ENCODE measurements around the gene MAP2K5.

MAP2K5 gene

GRCh38 chr15:67575039-67575502, 32.6 kb downstream of the MAP2K5 start:
- TF ChIP-seq ZNF565 (CRISPR knock-in tag; conservative IDR thresholded peaks at IDR 0.05; ENCODE audit: low read depth): no peak
- no peak; the same call in 2 of the 3 replicates for ATAC-seq

- no peak for TF ChIP-seq OSR1 (CRISPR knock-in tag; IDR thresholded peaks at IDR 0.05)
- TF ChIP-seq POU6F1 (CRISPR knock-in tag; IDR thresholded peaks at IDR 0.05; ENCODE audit: borderline replicate concordance, low read depth): no peak
- no peak for TF ChIP-seq ISL1 (CRISPR knock-in tag; IDR thresholded peaks at IDR 0.05)
- TF ChIP-seq RARB (CRISPR knock-in tag; IDR thresholded peaks at IDR 0.05): no peak
- TF ChIP-seq ZNF70 (CRISPR knock-in tag; IDR thresholded peaks at IDR 0.05): no peak
- TF ChIP-seq BACH2 (CRISPR knock-in tag; IDR thresholded peaks at IDR 0.05; ENCODE audit: borderline replicate concordance): no peak
- TF ChIP-seq ZNF8 (CRISPR knock-in tag; IDR thresholded peaks at IDR 0.05): no peak
- no peak for TF ChIP-seq ZC3H10 (CRISPR knock-in tag; IDR thresholded peaks at IDR 0.05)
- no peak for ATAC-seq
Observed at GRCh38 chr15:67578020-67578600, 35.6 kb downstream of the MAP2K5 start.

- TF ChIP-seq ZC3H10 (CRISPR knock-in tag; IDR thresholded peaks at IDR 0.05): no peak
- no peak for ATAC-seq
Observed at GRCh38 chr15:67579164-67579563, 36.7 kb downstream of the MAP2K5 start.

GRCh38 chr15:67579967-67580366, 37.5 kb downstream of the MAP2K5 start:
- TF ChIP-seq ZNF8 (CRISPR knock-in tag; IDR thresholded peaks at IDR 0.05) (no peak), ESRRG (CRISPR knock-in tag; IDR thresholded peaks at IDR 0.05) (no peak), TOX (CRISPR knock-in tag; IDR thresholded peaks at IDR 0.05; ENCODE audit: borderline replicate concordance) (no peak), BACH2 (CRISPR knock-in tag; IDR thresholded peaks at IDR 0.05; ENCODE audit: borderline replicate concordance) (no peak), POU6F1 (CRISPR knock-in tag; IDR thresholded peaks at IDR 0.05; ENCODE audit: borderline replicate concordance, low read depth) (no peak), ZNF565 (CRISPR knock-in tag; conservative IDR thresholded peaks at IDR 0.05; ENCODE audit: low read depth) (no peak), ZC3H10 (CRISPR knock-in tag; IDR thresholded peaks at IDR 0.05) (no peak), ARNTL (CRISPR knock-in tag; IDR thresholded peaks at IDR 0.05; ENCODE audit: borderline replicate concordance, low read depth) (no peak), GLIS3 (CRISPR knock-in tag; IDR thresholded peaks at IDR 0.05) (no peak)

GRCh38 chr15:67584157-67584556, 41.7 kb downstream of the MAP2K5 start:
- no peak for ATAC-seq
- TF ChIP-seq ZNF565 (CRISPR knock-in tag; conservative IDR thresholded peaks at IDR 0.05; ENCODE audit: low read depth) (no peak), CSRNP3 (CRISPR knock-in tag; IDR thresholded peaks at IDR 0.05) (no peak), ZFP30 (CRISPR knock-in tag; IDR thresholded peaks at IDR 0.05) (no peak), BACH2 (CRISPR knock-in tag; IDR thresholded peaks at IDR 0.05; ENCODE audit: borderline replicate concordance) (no peak), PATZ1 (CRISPR knock-in tag; IDR thresholded peaks at IDR 0.05; ENCODE audit: borderline replicate concordance) (no peak), PPARA (CRISPR knock-in tag; IDR thresholded peaks at IDR 0.05; ENCODE audit: borderline replicate concordance) (no peak), CREB5 (CRISPR knock-in tag; IDR thresholded peaks at IDR 0.05; ENCODE audit: low read depth) (no peak), TCF4 (CRISPR knock-in tag; IDR thresholded peaks at IDR 0.05; ENCODE audit: borderline replicate concordance) (no peak), POU6F1 (CRISPR knock-in tag; IDR thresholded peaks at IDR 0.05; ENCODE audit: borderline replicate concordance, low read depth) (no peak), ZC3H10 (CRISPR knock-in tag; IDR thresholded peaks at IDR 0.05) (no peak), TOX (CRISPR knock-in tag; IDR thresholded peaks at IDR 0.05; ENCODE audit: borderline replicate concordance) (no peak)

More at GRCh38 chr15:67579967-67580366, 37.5 kb downstream of the MAP2K5 start:
- ATAC-seq: no peak
